NCI-H1092 treated with DMSO at 0.1 percent for 48 hours (cell line): ENCODE data around the gene WWOX.

ENCODE experiments used
- DNase-seq: peaks from one replicate; lab custom pipeline; 2025; lab: John Stamatoyannopoulos, UW

WWOX gene

DNA sequence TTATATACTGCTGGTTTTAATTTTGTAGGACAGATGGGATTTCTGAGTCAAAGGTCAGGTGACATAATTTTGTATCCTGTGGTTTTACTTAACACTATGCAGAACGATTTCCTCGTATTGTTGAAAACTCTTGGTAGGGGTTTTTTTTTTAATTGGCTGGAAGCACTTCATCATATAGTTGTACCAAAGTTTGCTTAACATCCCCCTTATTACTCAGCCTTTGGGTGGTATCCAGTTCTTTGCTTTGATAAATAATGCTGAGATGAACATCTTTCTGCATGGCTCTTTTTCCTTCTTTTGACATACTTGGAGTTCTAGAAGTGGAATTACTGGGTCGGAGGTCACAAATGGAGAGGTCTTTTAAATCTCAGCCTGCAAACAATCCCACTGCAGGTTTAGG, 1082.0 kb downstream of the WWOX start:
- DNase-seq: no peak

GRCh38 chr16:79182616-79183015, 1083.2 kb downstream of the WWOX start:
- no peak for DNase-seq

DNA sequence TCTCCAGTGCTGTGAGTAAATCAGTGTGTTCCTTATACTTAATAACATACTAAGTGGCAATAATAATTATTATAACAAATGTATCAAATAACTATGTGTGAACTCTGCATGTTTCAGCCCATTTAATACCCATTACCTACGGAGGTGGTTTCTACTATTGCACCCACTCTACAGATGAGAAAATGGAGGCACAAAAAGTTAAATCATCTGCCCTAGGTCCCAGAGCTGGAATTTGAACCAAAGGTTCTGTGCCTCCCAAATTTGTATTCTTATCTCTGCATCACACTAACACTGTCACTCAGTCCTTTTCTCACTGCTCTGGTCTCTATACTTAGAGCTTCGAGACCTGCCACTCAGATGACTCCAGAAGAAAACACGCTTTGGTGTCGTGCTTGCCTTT, 1084.1 kb downstream of the WWOX start:
- DNase-seq: no peak

DNA sequence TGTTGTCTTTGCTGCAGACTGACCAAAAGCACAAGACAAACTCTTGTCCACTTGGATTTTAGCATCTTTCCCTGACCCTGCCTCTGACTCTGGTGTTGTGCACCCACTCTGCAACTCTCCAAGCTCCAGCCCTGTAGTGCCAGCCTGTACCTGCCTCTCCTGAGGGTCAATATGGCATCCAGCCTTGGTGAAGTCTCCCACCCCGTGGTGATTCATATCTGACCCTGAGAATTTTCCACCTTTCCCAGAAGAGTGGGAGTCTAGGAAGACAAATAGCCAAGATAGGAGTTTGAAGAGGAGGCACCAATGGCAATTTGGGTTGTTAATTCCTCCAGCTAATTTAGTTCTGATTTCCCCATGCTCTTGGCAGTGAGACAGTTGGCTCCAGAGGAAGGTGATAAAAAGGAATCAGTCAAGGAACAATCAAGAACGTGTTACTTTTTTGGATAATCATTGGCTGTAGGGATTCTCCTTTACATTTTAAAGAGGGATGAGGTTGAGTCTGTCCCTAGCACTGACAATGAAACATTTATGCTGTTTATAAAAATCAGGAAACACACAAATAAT, 1085.1 kb downstream of the WWOX start:
- no peak for DNase-seq

- DNase-seq: no peak
Observed at GRCh38 chr16:79185711-79186110, 1086.3 kb downstream of the WWOX start.

DNA sequence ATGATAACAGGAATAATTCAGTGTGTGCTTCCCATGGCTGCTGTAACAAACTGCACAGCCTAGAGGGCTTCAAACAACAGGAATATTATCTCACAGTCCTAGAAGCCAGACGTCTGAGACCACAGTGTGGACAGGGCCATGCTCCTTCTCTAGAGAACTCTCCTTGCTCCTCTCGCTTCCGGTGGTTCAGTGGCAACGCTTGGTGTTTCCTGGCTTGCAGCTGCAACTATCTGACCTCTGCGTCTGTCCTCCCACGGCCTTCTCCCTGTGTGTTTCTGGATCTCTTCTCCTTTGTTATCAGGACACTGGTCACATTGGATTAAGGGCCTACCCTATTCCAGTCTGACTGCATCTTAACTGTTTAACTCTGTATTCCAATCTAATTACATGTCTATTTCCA, 1086.7 kb downstream of the WWOX start:
- no peak for DNase-seq

DNA sequence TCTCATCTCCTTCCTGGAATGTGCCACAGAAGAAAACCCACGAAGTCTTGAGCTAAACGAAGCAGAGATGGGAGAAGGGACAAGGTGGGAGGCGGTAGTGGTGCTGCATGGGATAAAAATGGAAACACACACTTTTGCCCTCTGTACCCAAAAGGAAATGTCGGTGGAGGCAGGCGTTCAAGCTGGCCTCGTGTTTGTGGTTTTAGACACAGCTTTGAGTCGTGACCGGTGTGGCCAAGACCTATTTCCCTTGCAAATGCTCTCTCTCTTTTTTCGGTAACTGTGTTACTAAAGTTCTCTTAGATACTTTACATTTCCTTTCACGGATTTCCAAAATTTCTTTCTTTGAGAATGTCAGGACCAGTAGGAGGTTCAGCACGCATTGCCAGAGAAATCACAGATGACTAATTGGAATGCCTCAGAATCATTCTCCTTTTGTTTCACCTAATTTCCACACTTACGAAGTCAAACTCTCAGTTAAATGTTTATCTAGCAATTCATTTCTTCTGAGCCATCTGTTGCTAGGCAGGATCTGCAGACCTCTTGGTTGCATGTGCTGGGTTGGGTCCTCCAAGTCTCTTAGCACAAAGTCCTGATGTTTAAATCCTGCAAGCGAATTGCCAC, 1088.8 kb downstream of the WWOX start:
- no peak for DNase-seq

GRCh38 chr16:79188739-79189122, 1089.3 kb downstream of the WWOX start:
- peak; percentile 20 for DNase-seq

- DNase-seq: no peak
Observed at GRCh38 chr16:79190542-79190941, 1091.1 kb downstream of the WWOX start.

DNA sequence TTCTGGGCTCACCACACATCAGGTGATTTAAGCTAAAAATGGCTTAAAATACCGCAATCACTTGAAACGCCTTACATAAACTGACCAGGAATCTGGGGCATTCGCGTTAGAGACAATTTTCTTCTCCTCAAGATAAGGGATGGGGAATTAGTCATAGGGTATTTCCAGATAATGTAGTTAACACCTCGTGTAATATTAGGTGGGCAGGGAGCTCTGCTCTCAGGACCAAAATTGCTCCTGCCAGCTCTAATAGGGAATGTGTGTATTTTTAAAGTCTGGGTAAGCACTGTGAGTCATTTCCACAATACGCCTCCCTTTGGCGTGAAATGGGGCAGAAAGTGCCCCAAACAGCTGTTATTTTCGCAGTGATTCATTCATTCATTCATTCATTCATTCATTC, 1092.5 kb downstream of the WWOX start:
- no peak for DNase-seq

GRCh38 chr16:79192904-79193303, 1093.5 kb downstream of the WWOX start:
- DNase-seq: no peak

- no peak for DNase-seq
Observed at GRCh38 chr16:79194291-79194690, 1094.8 kb downstream of the WWOX start.

- no peak for DNase-seq
Observed at GRCh38 chr16:79195938-79196337, 1096.5 kb downstream of the WWOX start.

DNA sequence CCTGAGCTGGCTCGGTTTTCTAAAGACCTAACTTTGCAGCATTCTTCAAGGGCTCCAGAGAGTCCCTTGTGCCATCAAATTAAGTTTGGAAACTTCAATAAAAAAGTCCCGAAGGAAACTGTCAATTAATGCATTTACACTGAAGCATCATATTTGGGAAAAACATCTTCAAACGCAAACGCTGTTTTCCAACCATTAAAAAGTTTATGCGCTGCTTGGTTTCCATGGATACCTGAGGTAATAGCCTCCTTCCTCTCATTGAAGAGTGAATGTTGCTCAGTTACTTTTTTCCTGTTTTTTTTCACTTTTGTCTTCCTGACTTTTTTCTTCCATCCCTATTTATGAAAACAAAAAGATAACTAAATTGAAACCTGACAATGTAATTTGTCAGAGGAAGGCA, 1102.0 kb downstream of the WWOX start:
- no peak for DNase-seq

DNA sequence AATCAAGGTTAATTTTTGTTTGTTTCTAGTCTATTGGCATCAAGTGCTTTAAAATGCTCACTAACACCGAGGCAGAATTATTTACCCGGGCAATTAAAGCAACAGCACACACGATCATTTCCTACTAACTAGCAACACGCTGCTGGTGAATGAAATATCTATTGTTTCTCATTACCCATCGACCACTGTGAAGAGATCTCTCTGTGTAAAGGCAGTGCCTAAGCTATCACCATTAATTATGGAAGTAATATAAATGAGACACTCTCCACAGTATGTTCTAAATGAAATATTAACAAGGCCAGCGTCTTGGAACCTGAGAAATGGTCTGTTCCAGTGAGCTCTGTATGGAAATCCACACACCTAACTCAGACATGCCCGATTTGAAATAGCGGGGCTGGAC, 1103.5 kb downstream of the WWOX start:
- DNase-seq: no peak

- DNase-seq: no peak
Observed at GRCh38 chr16:79204486-79204885, 1105.0 kb downstream of the WWOX start.

GRCh38 chr16:79206889-79207288, 1107.4 kb downstream of the WWOX start:
- no peak for DNase-seq

DNA sequence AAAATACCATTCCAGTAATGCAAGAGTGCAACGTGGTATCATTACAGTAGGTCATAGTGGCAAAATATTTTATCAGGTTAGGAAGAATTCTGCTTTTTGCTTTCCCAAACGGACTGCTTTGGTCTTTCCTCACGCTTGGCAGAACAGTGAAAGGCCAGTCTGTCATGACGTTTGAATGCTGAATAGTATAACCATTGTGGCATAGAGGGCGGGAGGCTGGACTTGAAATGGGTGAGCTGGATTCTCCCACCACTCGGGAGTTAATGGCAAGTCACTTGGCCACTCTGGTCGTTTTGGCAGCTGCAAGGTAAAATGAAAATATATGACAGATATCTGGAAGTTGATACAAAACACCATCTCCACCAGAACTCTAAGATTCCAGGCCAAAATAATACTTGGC, 1109.9 kb downstream of the WWOX start:
- no peak for DNase-seq

GRCh38 chr16:79210607-79211006, 1111.2 kb downstream of the WWOX start:
- no peak for DNase-seq

- DNase-seq: no peak
Observed at GRCh38 chr16:79211586-79211985, 1112.1 kb downstream of the WWOX start.

DNA sequence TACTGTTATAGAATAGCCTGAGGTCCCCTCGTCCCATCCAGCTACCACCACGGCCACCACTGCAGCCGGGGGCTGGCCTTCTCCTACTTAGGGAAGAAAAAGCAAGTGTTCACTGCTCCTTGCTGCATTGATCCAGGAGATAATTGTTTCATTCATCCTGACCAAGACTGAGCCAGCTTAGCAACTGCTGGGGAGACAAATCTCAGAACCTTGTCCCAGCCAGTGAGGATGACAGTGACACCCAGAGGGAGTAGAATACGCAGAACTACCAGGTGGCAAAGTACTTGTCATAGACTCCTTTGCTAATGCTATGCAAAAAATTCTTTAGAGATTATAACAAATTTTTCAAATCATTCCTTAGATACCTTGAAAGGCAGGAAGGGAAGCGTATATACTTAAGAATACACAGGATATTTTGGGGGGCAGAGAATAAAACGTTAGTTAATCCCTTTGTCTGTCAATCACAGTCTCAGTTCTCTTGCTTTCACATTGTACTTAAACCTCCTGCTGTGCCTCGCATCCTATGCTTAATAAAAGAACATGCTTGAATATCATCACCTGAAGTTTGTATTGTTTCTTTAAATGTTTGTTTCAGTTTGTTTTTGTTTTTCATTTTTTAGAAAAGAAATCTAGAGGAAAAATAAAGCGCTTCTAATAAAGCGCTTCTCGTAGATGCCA, 1112.8 kb downstream of the WWOX start:
- no peak for DNase-seq

DNA sequence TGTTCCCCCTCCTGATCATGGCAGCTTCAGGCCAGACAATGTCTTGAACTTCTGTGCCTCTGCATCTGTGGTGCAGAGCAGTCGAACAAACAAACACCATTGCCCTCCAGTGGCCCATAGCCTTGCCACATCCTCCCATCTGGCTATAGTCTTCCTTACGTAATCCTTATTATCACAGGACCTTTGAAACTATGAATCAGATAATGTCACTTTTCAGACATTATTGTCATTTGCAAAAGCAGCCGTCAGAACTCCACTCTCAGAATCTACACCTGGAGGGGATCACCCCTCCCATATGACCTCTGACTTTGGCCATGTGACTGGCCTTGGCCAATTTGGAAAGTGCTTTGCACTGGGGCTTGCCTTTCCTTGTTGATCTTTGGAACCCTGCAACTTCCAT, 1113.8 kb downstream of the WWOX start:
- no peak for DNase-seq

DNA sequence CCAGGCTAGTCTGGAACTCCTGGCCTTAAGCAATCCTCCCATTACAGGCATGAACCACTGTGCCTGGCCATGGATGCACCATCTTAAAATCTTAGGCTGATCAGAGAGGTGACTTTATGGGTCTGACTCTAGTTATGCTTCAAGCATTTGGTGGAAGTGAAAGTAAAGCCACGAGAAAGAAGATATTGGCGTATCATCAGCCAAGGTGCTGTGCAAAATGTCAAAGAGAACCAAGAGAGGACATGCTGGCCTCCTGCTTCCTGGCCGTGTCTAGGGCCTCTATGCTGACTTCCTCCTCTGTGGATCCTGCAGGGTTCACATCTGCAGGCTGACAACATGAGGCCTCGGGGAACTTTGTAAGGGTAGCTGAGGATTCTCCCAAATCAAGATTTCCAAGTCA, 1115.8 kb downstream of the WWOX start:
- no peak for DNase-seq
